Ovary (tissue), 9 donors: ENCODE measurements around the gene RIF1. TPM values are rescaled to one million over a fixed set of nuclear protein-coding genes. Genes with fewer than 3 reads are reported as not detected.

ENCODE experiments used
- DNase-seq, 5 donors: peaks; one replicate each; pipeline ENCODE4 v3.0.0-alpha.2; 2019 to 2020
- H3K27ac ChIP-seq, 2 donors: fragments of 200-600 bp; one replicate each; pipeline versions ENCODE4 v1.5.1 to v1.8.0; 2019 to 2022
- H3K27me3 ChIP-seq: fragments of 200-600 bp; one replicate; pipeline ENCODE4 v1.8.0; 2022
- H3K36me3 ChIP-seq: fragments of 200-600 bp; sonication (generic); one replicate; pipeline ENCODE4 v1.5.1; 2019
- H3K4me1 ChIP-seq: one replicate; pipeline ENCODE4 v1.8.1; 2013; ENCODE audit warnings: mild to moderate bottlenecking, moderate library complexity; ENCODE audit not compliant: insufficient read depth
- H3K4me3 ChIP-seq: fragments of 200-600 bp; sonication (generic); one replicate; pipeline ENCODE4 v1.5.1; 2017
- H3K9me3 ChIP-seq, 2 donors: fragments of 200-600 bp in 1 of 2; sonication (generic) in 1 of 2; one replicate each; pipeline versions ENCODE4 v1.5.1 to v1.8.1; 2013 to 2019; ENCODE audit warnings: mild to moderate bottlenecking in 1 of 2, moderate library complexity in 1 of 2
- EP300 ChIP-seq: sonication (generic); formaldehyde crosslinking; IDR thresholded peaks from one replicate; pipeline ENCODE4 v1.6.1; 2017; ENCODE audit warnings: antibody characterized with exemption
- POLR2A ChIP-seq: fragments of 450-650 bp; IDR thresholded peaks from one replicate; pipeline ENCODE4 v1.6.1; 2017; ENCODE audit warnings: antibody characterized with exemption, mild to moderate bottlenecking, moderate library complexity
- WGBS, 3 donors: extraction: QIAGEN DNeasy Blood & Tissue Kit in 1 of 3; methylation state at CpG; one replicate each; pipeline versions ENCODE4 v1.1.5 to v1.1.7; 2013 to 2017; 5-methylcytosine and 5-hydroxymethylcytosine counted together
- intact Hi-C, 4 donors: fragments of 100-400 bp; cut with DNase I; formaldehyde crosslinking; loops; one replicate each; pipeline versions ENCODE4 v1.11.0 to v1.15.1; 2022 to 2023
- polyA plus RNA-seq, 2 donors: library from polyadenylated mRNA; stranded (reverse); fragments of 200-250 nt in 1 of 2; fragments of 350-450 nt in 1 of 2; fragmentation: Illumina TruSeq in 1 of 2; extraction: RNeasy Lipid Tissue Mini Kit (QIAGEN cat#74804) in 1 of 2; gene quantifications; one replicate each; pipeline ENCODE4 v1.2.3, GENCODE V29; 2013 to 2014
- total RNA-seq, 7 donors: library from RNA; depleted of rRNA in 2 of 7; stranded (reverse); fragments of >200 nt in 2 of 7; fragmentation: NEBNext Ultra II Directional in 3 of 7; extraction: Animal tissue kit (Norgen Biotek cat#: 25700) in 3 of 7; gene quantifications; one replicate each; pipeline versions ENCODE4 v1.1.0 to v1.2.4, GENCODE V29; 2016 to 2023
- TF ChIP-seq, protein P1 (sequence below), 3 donors: fragments of 450-650 bp in 2 of 3; fragments of 200-600 bp in 1 of 3; IDR thresholded peaks; one replicate each; pipeline versions ENCODE4 v1.5.1 to v1.8.0; 2016 to 2022; ENCODE audit warnings: antibody characterized with exemption in 3 of 3, mild to moderate bottlenecking in 1 of 3
- donor health status: DM: no; HTN: no; CAD: no; lungs with moderate emphysema.
- donor health status: DM: no; HTN: no; CAD: no.
- donor health status: Bipolar disorder and iron deficiency.
- donor health status: DM: yes; HTN: yes; CAD: no.
- donor health status: DM: no; HTN: no; CAD: no.
- donor health status: DM: yes; HTN: yes; CAD: no.

RIF1 gene
- total and polyA plus RNA-seq, 9 donors: 7.3 to 56.1 (median 41.5) TPM

GRCh38 chr2:151367571-151367970 is 42.1 kb upstream of the RIF1 start:
- DNase-seq: no peak
- Histone ChIP-seq H3K36me3 (no peaks in the 10 kb centered on the region), H3K27ac (no peak overlapping the region), H3K4me1 (no peaks in the 10 kb centered on the region), H3K4me3 (no peak overlapping the region), H3K9me3 (no peaks in the 10 kb centered on the region), H3K27me3 (no peaks in the 10 kb centered on the region)
- 86 to 88% (median 87%) methylated on average over 2 of the region's 2 CpGs for WGBS, 3 donors
- TF ChIP-seq POLR2A (no peak), EP300 (no peak)
- TF ChIP-seq, protein P1, sequence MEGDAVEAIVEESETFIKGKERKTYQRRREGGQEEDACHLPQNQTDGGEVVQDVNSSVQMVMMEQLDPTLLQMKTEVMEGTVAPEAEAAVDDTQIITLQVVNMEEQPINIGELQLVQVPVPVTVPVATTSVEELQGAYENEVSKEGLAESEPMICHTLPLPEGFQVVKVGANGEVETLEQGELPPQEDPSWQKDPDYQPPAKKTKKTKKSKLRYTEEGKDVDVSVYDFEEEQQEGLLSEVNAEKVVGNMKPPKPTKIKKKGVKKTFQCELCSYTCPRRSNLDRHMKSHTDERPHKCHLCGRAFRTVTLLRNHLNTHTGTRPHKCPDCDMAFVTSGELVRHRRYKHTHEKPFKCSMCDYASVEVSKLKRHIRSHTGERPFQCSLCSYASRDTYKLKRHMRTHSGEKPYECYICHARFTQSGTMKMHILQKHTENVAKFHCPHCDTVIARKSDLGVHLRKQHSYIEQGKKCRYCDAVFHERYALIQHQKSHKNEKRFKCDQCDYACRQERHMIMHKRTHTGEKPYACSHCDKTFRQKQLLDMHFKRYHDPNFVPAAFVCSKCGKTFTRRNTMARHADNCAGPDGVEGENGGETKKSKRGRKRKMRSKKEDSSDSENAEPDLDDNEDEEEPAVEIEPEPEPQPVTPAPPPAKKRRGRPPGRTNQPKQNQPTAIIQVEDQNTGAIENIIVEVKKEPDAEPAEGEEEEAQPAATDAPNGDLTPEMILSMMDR (IDR thresholded peaks at IDR 0.05): no peak
- intact Hi-C loops: no loop called here

- no peak overlapping the region for H3K27ac ChIP-seq
These were observed 35.3 kb upstream of the RIF1 start for GRCh38 chr2:151374436-151374835.

DNA sequence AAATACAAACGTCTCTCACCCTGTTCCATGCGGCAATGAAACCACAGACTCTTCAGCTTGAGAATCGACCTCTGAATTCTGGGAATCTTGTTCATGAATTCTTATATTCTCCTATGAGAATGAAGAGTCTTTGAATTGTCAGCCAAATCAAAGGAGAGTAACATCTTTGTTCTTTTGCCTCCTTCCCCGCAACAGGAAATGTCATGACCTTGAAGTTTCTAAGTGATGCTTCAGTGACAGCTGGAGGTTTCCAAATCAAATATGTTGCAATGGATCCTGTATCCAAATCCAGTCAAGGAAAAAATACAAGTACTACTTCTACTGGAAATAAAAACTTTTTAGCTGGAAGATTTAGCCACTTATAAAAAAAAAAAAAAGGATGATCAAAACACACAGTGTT is 30.5 kb upstream of the RIF1 start:
- H3K27me3 ChIP-seq: no peaks in the 10 kb centered on the region
- no peaks in the 10 kb centered on the region for H3K9me3 ChIP-seq
- no peak overlapping the region for H3K4me3 ChIP-seq
- DNase-seq: no peak
- no peaks in the 10 kb centered on the region for H3K4me1 ChIP-seq
- 40 to 58% (median 43%) methylated on average over 4 of the region's 4 CpGs for WGBS, 3 donors
- no peak overlapping the region for H3K27ac ChIP-seq
- no peaks in the 10 kb centered on the region for H3K36me3 ChIP-seq
- intact Hi-C loops: no loop called here
- TF ChIP-seq POLR2A (no peak), EP300 (no peak)
- TF ChIP-seq, protein P1 (IDR thresholded peaks at IDR 0.05): no peak

More at GRCh38 chr2:151374436-151374835, 35.3 kb upstream of the RIF1 start:
- Histone ChIP-seq H3K9me3 (no peaks in the 10 kb centered on the region), H3K36me3 (no peaks in the 10 kb centered on the region), H3K4me3 (no peak overlapping the region), H3K4me1 (no peaks in the 10 kb centered on the region), H3K27me3 (no peaks in the 10 kb centered on the region)
- DNase-seq: no peak
- 2 to 5% (median 2%) methylated on average over 3 of the region's 3 CpGs for WGBS, 3 donors
- TF ChIP-seq, protein P1 (IDR thresholded peaks at IDR 0.05): no peak
- TF ChIP-seq POLR2A (no peak), EP300 (no peak)
- intact Hi-C loops: no loop called here

- Histone ChIP-seq H3K4me1 (no peaks in the 10 kb centered on the region), H3K36me3 (no peaks in the 10 kb centered on the region), H3K27ac (no peak overlapping the region), H3K4me3 (no peak overlapping the region), H3K27me3 (no peaks in the 10 kb centered on the region), H3K9me3 (no peaks in the 10 kb centered on the region)
- TF ChIP-seq, protein P1 (IDR thresholded peaks at IDR 0.05): no peak
- TF ChIP-seq EP300 (no peak), POLR2A (no peak)
- intact Hi-C loops: no loop called here
- no peak for DNase-seq
- 69 to 76% (median 72%) methylated on average over 6 of the region's 6 CpGs for WGBS, 3 donors
These were observed 29.0 kb upstream of the RIF1 start for GRCh38 chr2:151380580-151381235.
